Fibroblast of lung (primary cell): Measurements from ENCODE around the gene CDX1. TPM values are rescaled to one million over a fixed set of nuclear protein-coding genes. Genes with fewer than 3 reads are reported as not detected.
"Not testable (repeated sequence)": the region's sequence is repeated elsewhere in the genome, so short reads cannot be mapped to it uniquely, and the experiment has no call there.

ENCODE experiments used
- DNase-seq, 2 donors: peaks; one replicate each; pipeline versions ENCODE4 v3.0.0 to v3.0.0-alpha.2; 2010; ENCODE audit warnings: low read depth in 2 of 2
- H2AFZ ChIP-seq: 2 replicates; pipeline ENCODE4 v1.5.1; 2012; ENCODE audit warnings: low read length, control low read depth, inconsistent platforms
- H3K27ac ChIP-seq: 2 replicates; pipeline ENCODE4 v1.5.1; 2011; ENCODE audit warnings: low read length, control low read depth; ENCODE audit not compliant: insufficient read depth
- H3K27me3 ChIP-seq: 2 replicates; pipeline ENCODE4 v1.5.1; 2011; ENCODE audit warnings: mild to moderate bottlenecking, low read length; ENCODE audit not compliant: control insufficient read depth, insufficient read depth
- H3K36me3 ChIP-seq: 2 replicates; pipeline ENCODE4 v1.5.1; 2011; ENCODE audit warnings: low read length; ENCODE audit not compliant: control insufficient read depth, insufficient read depth
- H3K4me1 ChIP-seq: 2 replicates; pipeline ENCODE4 v1.5.1; 2011; ENCODE audit warnings: low read length; ENCODE audit not compliant: control insufficient read depth, insufficient read depth; ENCODE audit errors: extremely low read depth
- H3K4me2 ChIP-seq: 2 replicates; pipeline ENCODE4 v1.5.1; 2011; ENCODE audit warnings: low read length, control low read depth; ENCODE audit not compliant: insufficient read depth; ENCODE audit errors: extremely low read depth
- H3K4me3 ChIP-seq, 4 experiments: fragments of 200-600 bp in 1 of 4; sonication (generic) in 1 of 4; replicated peaks in 1 of 4; 2 replicates each; pipeline ENCODE4 v1.5.1; 2011 to 2016; ENCODE audit warnings: low read length in 4 of 4, low read depth in 3 of 4, mild to moderate bottlenecking in 3 of 4, control low read depth in 2 of 4, inconsistent platforms in 1 of 4, mixed read lengths in 1 of 4; ENCODE audit not compliant: insufficient read depth in 1 of 4; ENCODE audit errors: control extremely low read depth in 1 of 4
- H3K79me2 ChIP-seq: 2 replicates; pipeline ENCODE4 v1.5.1; 2012; ENCODE audit warnings: mild to moderate bottlenecking, low read length, inconsistent platforms; ENCODE audit not compliant: control insufficient read depth, insufficient read depth
- H3K9ac ChIP-seq: 2 replicates; pipeline ENCODE4 v1.5.1; 2011; ENCODE audit warnings: mild to moderate bottlenecking, low read length, control low read depth; ENCODE audit not compliant: insufficient read depth
- H3K9me3 ChIP-seq: 2 replicates; pipeline ENCODE4 v1.5.1; 2012; ENCODE audit warnings: low read depth, low read length; ENCODE audit not compliant: control insufficient read depth, insufficient read depth
- H4K20me1 ChIP-seq: 2 replicates; pipeline ENCODE4 v1.5.1; 2011; ENCODE audit warnings: low read length; ENCODE audit not compliant: control insufficient read depth, insufficient read depth; ENCODE audit errors: extremely low read depth
- EZH2 ChIP-seq: IDR thresholded peaks from 2 replicates; pipeline ENCODE4 v1.5.1; 2012; ENCODE audit warnings: low read length, control low read depth, mild to moderate bottlenecking; ENCODE audit errors: missing control alignments
- polyA plus RNA-seq, 2 donors: library from polyadenylated mRNA; depleted of rRNA in 1 of 2; stranded (reverse) in 1 of 2; unstranded in 1 of 2; fragments of >200 nt; gene quantifications; 2 replicates each; pipeline ENCODE4 v1.2.1, GENCODE V29; 2011 to 2012; ENCODE audit warnings: missing spikeins in 1 of 2
- total RNA-seq: library from RNA; depleted of rRNA; stranded (reverse); fragments of >200 nt; gene quantifications from 2 replicates; pipeline ENCODE4 v1.2.1, GENCODE V29; 2014
- TF ChIP-seq, protein P1 (sequence below), 2 donors: IDR thresholded peaks in 1 of 2; conservative IDR thresholded peaks in 1 of 2; 1 replicate in 1 of 2; 2 replicates in 1 of 2; pipeline ENCODE4 v1.5.1; 2011 to 2012; ENCODE audit warnings: low read length in 2 of 2, control low read depth in 1 of 2, inconsistent platforms in 1 of 2, low read depth in 1 of 2, mild to moderate bottlenecking in 1 of 2

Gene CDX1
- total and polyA plus RNA-seq, 2 donors (not counting 1 experiment from before 2014, with no cell fraction given): 0.33 to 1.8 TPM

DNA sequence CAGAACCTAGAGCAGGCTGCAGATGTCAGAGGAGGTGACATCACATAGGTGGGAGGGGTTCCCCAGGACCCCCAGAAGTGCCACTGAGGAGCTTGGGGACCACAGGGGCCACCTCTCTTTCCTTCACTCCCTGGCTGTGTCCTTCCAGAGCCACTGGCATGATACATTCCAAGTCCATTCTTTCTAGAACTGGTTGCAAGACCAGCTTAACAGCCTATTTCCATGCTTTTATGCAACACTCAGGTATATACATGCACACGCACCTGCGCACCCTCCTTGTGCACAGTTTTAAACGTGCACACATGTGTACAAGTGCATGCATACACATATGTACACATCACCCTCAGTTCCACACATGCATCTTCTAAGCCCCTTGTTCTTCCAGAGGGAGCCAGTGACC lies 63.0 kb downstream of the CDX1 start:
- Histone ChIP-seq H2AFZ (no peak overlapping the region), H3K27ac (no peak overlapping the region), H3K27me3 (no peaks in the 10 kb centered on the region), H3K36me3 (no peaks in the 10 kb centered on the region), H3K9ac (no peak overlapping the region), H3K79me2 (no peaks in the 10 kb centered on the region), H4K20me1 (no peaks in the 10 kb centered on the region), H3K4me1 (no peaks in the 10 kb centered on the region), H3K9me3 (no peaks in the 10 kb centered on the region), H3K4me2 (no peak overlapping the region), H3K4me3 (no peak overlapping the region)
- DNase-seq: no peak
- TF ChIP-seq, protein P1, sequence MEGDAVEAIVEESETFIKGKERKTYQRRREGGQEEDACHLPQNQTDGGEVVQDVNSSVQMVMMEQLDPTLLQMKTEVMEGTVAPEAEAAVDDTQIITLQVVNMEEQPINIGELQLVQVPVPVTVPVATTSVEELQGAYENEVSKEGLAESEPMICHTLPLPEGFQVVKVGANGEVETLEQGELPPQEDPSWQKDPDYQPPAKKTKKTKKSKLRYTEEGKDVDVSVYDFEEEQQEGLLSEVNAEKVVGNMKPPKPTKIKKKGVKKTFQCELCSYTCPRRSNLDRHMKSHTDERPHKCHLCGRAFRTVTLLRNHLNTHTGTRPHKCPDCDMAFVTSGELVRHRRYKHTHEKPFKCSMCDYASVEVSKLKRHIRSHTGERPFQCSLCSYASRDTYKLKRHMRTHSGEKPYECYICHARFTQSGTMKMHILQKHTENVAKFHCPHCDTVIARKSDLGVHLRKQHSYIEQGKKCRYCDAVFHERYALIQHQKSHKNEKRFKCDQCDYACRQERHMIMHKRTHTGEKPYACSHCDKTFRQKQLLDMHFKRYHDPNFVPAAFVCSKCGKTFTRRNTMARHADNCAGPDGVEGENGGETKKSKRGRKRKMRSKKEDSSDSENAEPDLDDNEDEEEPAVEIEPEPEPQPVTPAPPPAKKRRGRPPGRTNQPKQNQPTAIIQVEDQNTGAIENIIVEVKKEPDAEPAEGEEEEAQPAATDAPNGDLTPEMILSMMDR (conservative IDR thresholded peaks at IDR 0.05 in 1 of 2, IDR thresholded peaks at IDR 0.05 in 1 of 2; ENCODE audit: low read depth in 1 of 2, low read length in 2 of 2): no peak
- no peak for TF ChIP-seq EZH2

DNA sequence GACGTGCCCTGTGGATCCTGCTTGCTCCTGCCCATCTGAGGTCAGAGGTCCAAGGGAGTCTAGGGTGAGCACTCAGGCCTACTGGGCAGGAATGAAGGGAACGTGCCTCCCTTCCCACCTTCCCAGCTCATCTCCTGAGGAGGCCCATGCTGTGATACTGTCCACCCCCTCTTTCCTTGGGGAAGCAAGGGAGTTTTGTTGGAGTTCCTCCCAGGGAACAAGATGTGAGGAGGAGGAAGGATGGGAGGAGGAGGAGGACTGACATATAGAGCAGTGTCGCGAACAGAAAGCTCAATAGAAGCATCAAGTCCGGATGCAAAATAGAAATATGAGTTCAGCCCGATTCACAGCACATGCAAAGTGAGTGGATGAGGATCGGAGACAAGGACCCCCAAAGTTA lies 64.3 kb downstream of the CDX1 start:
- DNase-seq: no peak
- H3K4me3 ChIP-seq: no peak overlapping the region
- no peak overlapping the region for H3K9ac ChIP-seq
- H4K20me1 ChIP-seq: no peaks in the 10 kb centered on the region
- TF ChIP-seq EZH2: no peak
- no peaks in the 10 kb centered on the region for H3K27me3 ChIP-seq
- H3K79me2 ChIP-seq: no peaks in the 10 kb centered on the region
- H3K36me3 ChIP-seq: no peaks in the 10 kb centered on the region
- no peaks in the 10 kb centered on the region for H3K9me3 ChIP-seq
- H2AFZ ChIP-seq: no peak overlapping the region
- H3K4me1 ChIP-seq: no peaks in the 10 kb centered on the region
- no peak overlapping the region for H3K27ac ChIP-seq
- H3K4me2 ChIP-seq: no peak overlapping the region

DNA sequence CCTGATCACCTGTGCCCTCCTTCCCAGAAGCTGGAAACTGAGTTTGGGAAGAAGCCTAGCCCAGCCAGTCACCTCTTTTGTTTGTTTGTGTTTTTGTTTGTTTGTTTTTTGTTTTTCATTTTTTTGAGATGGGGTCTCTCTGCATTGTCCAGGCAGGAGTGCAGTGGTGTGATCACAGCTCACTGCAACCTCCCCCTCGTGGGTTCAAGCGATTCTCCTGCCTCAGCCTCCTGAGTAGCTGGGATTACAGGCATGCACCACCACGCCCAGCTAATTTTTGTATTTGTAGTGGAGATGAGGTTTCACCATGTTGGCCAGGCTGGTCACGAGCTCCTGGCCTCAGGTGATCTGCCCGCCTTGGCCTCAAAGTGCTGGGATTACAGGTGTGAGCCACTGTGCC lies 67.1 kb downstream of the CDX1 start:
- not testable (repeated sequence) for H3K4me3 ChIP-seq, H3K4me1 ChIP-seq, H3K36me3 ChIP-seq, H3K79me2 ChIP-seq, H3K27ac ChIP-seq, H3K9me3 ChIP-seq, H3K9ac ChIP-seq, H2AFZ ChIP-seq, DNase-seq, H4K20me1 ChIP-seq, H3K27me3 ChIP-seq, H3K4me2 ChIP-seq

Other genes starting within 250 kb of the CDX1 start
- under 0.01 TPM in 2 replicates for gene PDE6A, start 222.0 kb upstream of the CDX1 start, total RNA-seq
- 0.02 TPM in 1 of 2 replicates, not detected in the other for gene PDE6A, start 222.0 kb upstream of the CDX1 start, polyA plus RNA-seq
- gene SLC26A2, start 206.0 kb upstream of the CDX1 start, total RNA-seq: 11.6 and 15.7 TPM in 2 replicates
- 7.7 and 10.3 TPM in 2 replicates for gene SLC26A2, start 206.0 kb upstream of the CDX1 start, polyA plus RNA-seq
- 8.7 and 10.4 TPM in 2 replicates for gene TIGD6, start 166.1 kb upstream of the CDX1 start, total RNA-seq
- gene TIGD6, start 166.1 kb upstream of the CDX1 start, polyA plus RNA-seq: 5.7 and 6.9 TPM in 2 replicates
- 25.9 and 29.9 TPM in 2 replicates for gene HMGXB3, start 166.0 kb upstream of the CDX1 start, total RNA-seq
- 31.5 and 35.3 TPM in 2 replicates for gene HMGXB3, start 166.0 kb upstream of the CDX1 start, polyA plus RNA-seq
- not detected in 2 replicates for gene CSF1R, start 80.2 kb upstream of the CDX1 start, total RNA-seq
- gene CSF1R, start 80.2 kb upstream of the CDX1 start, polyA plus RNA-seq: 0.07 and 0.15 TPM in 2 replicates
- 151 and 231 TPM in 2 replicates for gene PDGFRB, start 10.9 kb upstream of the CDX1 start, total RNA-seq
- gene PDGFRB, start 10.9 kb upstream of the CDX1 start, polyA plus RNA-seq: 77.4 and 347 TPM in 2 replicates
- not detected in 2 replicates for gene SLC6A7, start 23.3 kb downstream of the CDX1 start, total RNA-seq
- gene SLC6A7, start 23.3 kb downstream of the CDX1 start, polyA plus RNA-seq: 0.02 TPM in 1 of 2 replicates, not detected in the other
- gene CAMK2A, start 123.0 kb downstream of the CDX1 start, total RNA-seq: 0.77 and 2.1 TPM in 2 replicates
- gene CAMK2A, start 123.0 kb downstream of the CDX1 start, polyA plus RNA-seq: 1.5 and 3.1 TPM in 2 replicates
- gene ARSI, start 136.1 kb downstream of the CDX1 start, total RNA-seq: 5.9 and 8.5 TPM in 2 replicates
- 3.3 and 12.5 TPM in 2 replicates for gene ARSI, start 136.1 kb downstream of the CDX1 start, polyA plus RNA-seq
- gene TCOF1, start 190.9 kb downstream of the CDX1 start, total RNA-seq: 10.6 and 11.0 TPM in 2 replicates
- 8.5 and 12.1 TPM in 2 replicates for gene TCOF1, start 190.9 kb downstream of the CDX1 start, polyA plus RNA-seq
- gene CD74, start 246.1 kb downstream of the CDX1 start, total RNA-seq: 3.9 and 5.9 TPM in 2 replicates
- gene CD74, start 246.1 kb downstream of the CDX1 start, polyA plus RNA-seq: 1.3 and 1.8 TPM in 2 replicates